T-cell (primary cell): ENCODE measurements around the gene DDX49. TPM values are rescaled to one million over a fixed set of nuclear protein-coding genes. Genes with fewer than 3 reads are reported as not detected.
A peak's percentile ranks its signal among the peaks of the same experiment; 100 is the strongest.

Source experiments
- ATAC-seq, 4 experiments: fragments of 200-7000 bp in 3 of 4; fragments of 150-1000 bp in 1 of 4; cut with Tn5 transposase; replicated peaks in 1 of 4; 1 replicate in 3 of 4; 2 replicates in 1 of 4; pipeline ENCODE4 v1.10.0; 2021; ENCODE audit warnings: moderate library complexity in 3 of 4, mild to moderate bottlenecking in 2 of 4, moderate number of reproducible peaks in 1 of 4
- CTCF ChIA-PET, 2 donors: fragments of 300-600 bp; sonication (Branson Sonifier 250); formaldehyde crosslinking; loops; one replicate each; lab custom pipeline; 2022; ENCODE audit warnings: antibody characterized with exemption in 2 of 2; lab: Charles Lee
- POLR2A ChIA-PET, 2 donors: fragments of 300-600 bp; sonication (Branson Sonifier 250); formaldehyde crosslinking; loops; one replicate each; lab custom pipeline; 2022; ENCODE audit warnings: antibody characterized with exemption in 2 of 2; lab: Charles Lee
- DNase-seq, 35 experiments: peaks; one replicate each; pipeline versions ENCODE4 v3.0.0 to v3.0.0-alpha.2; 2013 to 2023
- H3K27ac ChIP-seq: one replicate; pipeline ENCODE4 v1.5.1; 2013; ENCODE audit warnings: low read length
- H3K27me3 ChIP-seq, 2 experiments: replicated peaks in 1 of 2; 1 replicate in 1 of 2; 2 replicates in 1 of 2; pipeline versions ENCODE4 v1.6.1 to v1.7.0; 2013; ENCODE audit warnings: low read length in 1 of 2, mixed read lengths in 1 of 2; ENCODE audit not compliant: control insufficient read depth in 2 of 2, insufficient read depth in 2 of 2; ENCODE audit errors: extremely low read depth in 1 of 2
- H3K36me3 ChIP-seq, 2 donors: 1 replicate in 1 of 2; 2 replicates in 1 of 2; pipeline versions ENCODE4 v1.6.1 to v1.7.0; 2013; ENCODE audit warnings: low read length in 1 of 2; ENCODE audit not compliant: control insufficient read depth in 2 of 2, insufficient read depth in 1 of 2; ENCODE audit errors: extremely low read depth in 1 of 2
- H3K4me1 ChIP-seq, 2 experiments: 1 replicate in 1 of 2; 2 replicates in 1 of 2; pipeline versions ENCODE4 v1.6.1 to v1.7.0; 2013; ENCODE audit warnings: low read length in 2 of 2, mixed read lengths in 1 of 2; ENCODE audit not compliant: insufficient read depth in 2 of 2, control insufficient read depth in 1 of 2; ENCODE audit errors: extremely low read depth in 1 of 2
- H3K4me3 ChIP-seq, 2 donors: 1 replicate in 1 of 2; 2 replicates in 1 of 2; pipeline versions ENCODE4 v1.5.1 to v1.7.0; 2013; ENCODE audit warnings: mild to moderate bottlenecking in 2 of 2, low read length in 1 of 2, moderate library complexity in 1 of 2; ENCODE audit not compliant: control insufficient read depth in 1 of 2; ENCODE audit errors: extremely low read depth in 1 of 2
- H3K9me3 ChIP-seq: 2 replicates; pipeline ENCODE4 v1.7.0; 2013
- H3K27ac Mint-ChIP-seq, 2 donors: one replicate each; pipeline ENCODE4 v1.8.0; 2020 to 2021; ENCODE audit warnings: mild to moderate bottlenecking in 2 of 2, mixed read lengths in 2 of 2
- H3K27me3 Mint-ChIP-seq, 2 donors: one replicate each; pipeline ENCODE4 v1.8.0; 2021 to 2022; ENCODE audit warnings: mixed read lengths in 2 of 2
- H3K36me3 Mint-ChIP-seq: one replicate; pipeline ENCODE4 v1.8.0; 2021; ENCODE audit warnings: mixed read lengths
- H3K4me1 Mint-ChIP-seq, 3 donors: one replicate each; pipeline ENCODE4 v1.8.0; 2020 to 2022; ENCODE audit warnings: mixed read lengths in 3 of 3, mild to moderate bottlenecking in 1 of 3
- H3K4me3 Mint-ChIP-seq, 3 donors: one replicate each; pipeline ENCODE4 v1.8.0; 2020 to 2022; ENCODE audit warnings: mild to moderate bottlenecking in 3 of 3, mixed read lengths in 3 of 3, moderate library complexity in 3 of 3
- H3K9me3 Mint-ChIP-seq, 3 donors: one replicate each; pipeline ENCODE4 v1.8.0; 2020 to 2022; ENCODE audit warnings: mixed read lengths in 3 of 3
- WGBS: methylation state at CpG from one replicate; pipeline ENCODE4 v1.1.5; 2013; ENCODE audit warnings: missing lambda C conversion rate; ENCODE audit not compliant: insufficient coverage; 5-methylcytosine and 5-hydroxymethylcytosine counted together
- total RNA-seq, 35 experiments: library from RNA in 6 of 35; stranded (reverse) in 6 of 35; fragments of 120-200 nt in 1 of 35; gene quantifications; one replicate each; pipeline versions ENCODE4 v1.2.1 to v1.2.4 and lab custom pipeline; 2013 to 2026

The DDX49 gene
- total RNA-seq, 5 donors from 2014 or later (not counting 1 experiment from before 2014, with no cell fraction given) = 42.4 to 55.3 (median 48.1) TPM

- Histone ChIP-seq H3K9me3 (no peaks in the 10 kb centered on the region), H3K4me1 (no peaks in the 10 kb centered on the region), H3K4me3 (no peak overlapping the region), H3K27ac (no peak overlapping the region), H3K27me3 (no peaks in the 10 kb centered on the region), H3K36me3 (no peaks in the 10 kb centered on the region)
- DNase-seq (no peak), ATAC-seq (no peak)
- H3K36me3 Mint-ChIP-seq = no peaks in the 10 kb centered on the region
- ChIA-PET CTCF (no interaction called here), POLR2A (interaction anchor here in 1 of 2 donors (0.6 kb wide), 1 partner anchor 27 kb away, joined by 4 read pairs; no protein-coding TSS in a partner anchor)
- H3K4me3 Mint-ChIP-seq = no peak overlapping the region
- no peak overlapping the region for H3K27ac Mint-ChIP-seq
- H3K27me3 Mint-ChIP-seq = peaks cover 0 to 3% of the 10 kb centered on the region in 2 donors
- H3K4me1 Mint-ChIP-seq = peaks cover 2 to 4% (median 3%) of the 10 kb centered on the region in 3 donors
- 88% methylated on average over 7 of the region's 7 CpGs for WGBS
- H3K9me3 Mint-ChIP-seq = no peaks in the 10 kb centered on the region
Measured at GRCh38 chr19:18876865-18877264, 42.6 kb upstream of the DDX49 start.

DNA sequence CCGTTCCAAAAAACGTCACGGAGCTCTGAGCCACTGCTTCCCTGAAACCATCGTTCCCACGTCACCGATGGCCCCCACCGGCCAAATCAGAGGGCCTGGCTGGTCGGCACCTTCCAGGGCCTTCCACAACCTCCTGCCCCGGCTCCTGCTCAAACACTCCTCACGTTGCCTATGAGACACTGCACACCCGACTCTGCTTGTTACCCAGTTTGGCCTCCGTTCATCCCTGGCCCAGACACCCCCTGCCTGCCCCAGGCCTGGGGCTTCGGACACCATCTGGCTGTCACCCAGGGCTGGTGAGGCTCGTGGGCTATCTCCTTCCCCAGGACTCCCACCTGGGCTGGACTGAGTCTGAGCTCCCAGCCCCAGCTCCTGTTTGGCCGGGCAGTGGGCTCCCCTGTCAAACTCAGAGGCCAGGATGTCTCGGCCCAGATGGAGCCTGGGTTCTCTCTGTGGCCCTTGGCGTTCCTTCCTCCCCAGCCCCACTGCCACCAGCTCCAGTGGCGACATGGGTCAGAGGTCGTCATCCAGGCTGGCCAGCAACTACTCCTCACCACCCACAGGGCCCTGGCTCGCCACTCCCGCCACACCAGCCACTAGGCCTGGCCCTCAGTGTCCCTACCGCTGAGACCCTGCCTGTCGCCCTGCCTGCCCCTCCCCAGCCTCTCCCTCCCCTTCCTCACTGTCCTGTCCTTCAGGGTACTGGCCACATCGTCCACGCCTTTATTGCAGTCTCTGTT lies 41.3 kb upstream of the DDX49 start:
- H3K4me3 Mint-ChIP-seq = no peak overlapping the region

DNA sequence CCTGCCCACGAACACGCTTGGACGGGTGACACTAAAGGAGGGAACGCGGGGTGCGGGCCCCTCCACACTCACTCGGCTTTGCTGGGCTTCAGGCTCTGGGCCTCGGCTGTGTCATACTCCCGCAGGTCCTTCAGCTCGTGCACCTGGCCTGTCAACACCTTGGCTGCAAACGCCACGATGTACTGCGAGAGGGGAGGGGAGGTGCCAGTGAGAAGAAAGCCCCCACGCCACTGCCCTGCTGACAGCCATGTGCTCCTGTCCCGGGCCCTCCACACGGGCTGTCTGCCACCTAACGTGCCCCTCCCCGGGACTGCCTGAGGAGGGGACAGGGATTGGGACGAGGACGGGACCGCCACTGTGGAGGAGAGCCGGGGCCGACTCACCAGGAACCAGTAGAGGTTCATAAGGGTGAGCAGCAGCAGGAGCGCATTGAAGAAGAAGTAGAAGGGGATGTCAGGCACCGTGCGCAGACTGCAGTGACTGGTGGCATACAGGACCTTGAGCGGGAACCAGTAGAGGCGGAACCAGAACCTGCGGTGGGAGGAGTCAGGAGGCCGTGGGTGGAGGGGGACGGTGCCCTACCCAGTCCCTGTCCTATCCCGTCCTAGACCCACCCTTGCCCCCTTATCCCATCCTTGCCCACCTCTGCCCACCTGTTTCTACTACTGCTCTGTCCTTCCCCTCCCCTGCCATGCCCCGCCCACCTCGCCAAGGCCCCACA lies 40.5 kb upstream of the DDX49 start:
- Histone ChIP-seq H3K27me3 (no peaks in the 10 kb centered on the region), H3K36me3 (no peaks in the 10 kb centered on the region), H3K27ac (no peak overlapping the region), H3K4me1 (peaks cover 0 to 4% of the 10 kb centered on the region in 2 experiments), H3K4me3 (no peak overlapping the region), H3K9me3 (no peaks in the 10 kb centered on the region)
- ATAC-seq (no peak), DNase-seq (no peak)
- Mint-ChIP-seq H3K4me3 (no peak overlapping the region), H3K4me1 (no peaks in the 10 kb centered on the region), H3K9me3 (no peaks in the 10 kb centered on the region), H3K27ac (no peak overlapping the region), H3K27me3 (peaks cover 0 to 3% of the 10 kb centered on the region in 2 donors), H3K36me3 (no peaks in the 10 kb centered on the region)
- WGBS = 92% methylated on average over 27 of the region's 34 CpGs
- CTCF ChIA-PET = no interaction called here
- POLR2A ChIA-PET = no interaction called here

More for the DNA sequence above, 41.3 kb upstream of the DDX49 start:
- H3K27ac Mint-ChIP-seq = no peak overlapping the region
- Histone ChIP-seq H3K4me3 (no peak overlapping the region), H3K27me3 (no peaks in the 10 kb centered on the region), H3K9me3 (no peaks in the 10 kb centered on the region), H3K4me1 (peaks cover 0 to under 1% of the 10 kb centered on the region in 2 experiments), H3K27ac (no peak overlapping the region), H3K36me3 (no peaks in the 10 kb centered on the region)
- WGBS = 90% methylated on average over 21 of the region's 25 CpGs
- DNase-seq (no peak), ATAC-seq (no peak)
- H3K9me3 Mint-ChIP-seq = no peaks in the 10 kb centered on the region
- no peaks in the 10 kb centered on the region for H3K36me3 Mint-ChIP-seq
- H3K27me3 Mint-ChIP-seq = peaks cover 0 to 3% of the 10 kb centered on the region in 2 donors
- CTCF ChIA-PET = no interaction called here
- POLR2A ChIA-PET = no interaction called here
- no peaks in the 10 kb centered on the region for H3K4me1 Mint-ChIP-seq

- Mint-ChIP-seq H3K27me3 (no peaks in the 10 kb centered on the region), H3K36me3 (no peaks in the 10 kb centered on the region), H3K4me3 (no peak overlapping the region), H3K27ac (no peak overlapping the region), H3K4me1 (no peaks in the 10 kb centered on the region), H3K9me3 (no peaks in the 10 kb centered on the region)
- ChIA-PET POLR2A (no interaction called here), CTCF (no interaction called here)
- peak; percentile 38 to 69 (median 50) for ATAC-seq
- no peaks in the 10 kb centered on the region for H3K36me3 ChIP-seq
- no peaks in the 10 kb centered on the region for H3K9me3 ChIP-seq
- H3K27ac ChIP-seq = no peak overlapping the region
- peaks cover 0 to 4% of the 10 kb centered on the region in 2 experiments for H3K4me1 ChIP-seq
- H3K27me3 ChIP-seq = no peaks in the 10 kb centered on the region
- 66% methylated on average over 12 of the region's 13 CpGs for WGBS
- H3K4me3 ChIP-seq = no peak overlapping the region
- DNase-seq = peak in 13 of 35 experiments; percentile 8 to 47 (median 18)
Measured at GRCh38 chr19:18879579-18880373, 39.7 kb upstream of the DDX49 start.

DNA sequence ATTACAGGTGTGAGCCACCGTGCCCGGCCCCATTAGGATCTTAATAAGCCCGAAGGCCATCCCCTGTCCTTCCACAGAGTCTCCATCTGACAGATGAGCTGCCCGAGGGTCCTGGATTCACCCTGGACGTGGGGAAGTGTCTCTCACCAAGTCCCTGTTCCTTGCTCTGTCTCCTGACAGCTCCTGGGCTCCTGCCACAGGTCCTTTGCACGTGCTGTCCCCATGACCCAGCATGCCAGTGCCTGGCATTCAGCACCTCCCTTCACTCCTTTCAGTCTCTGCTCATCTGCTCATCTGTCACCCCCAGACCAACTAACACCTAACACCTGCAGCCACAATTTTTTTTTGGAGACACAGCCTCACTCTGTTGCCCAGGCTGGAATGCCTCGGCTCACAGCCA lies 38.0 kb upstream of the DDX49 start:
- Mint-ChIP-seq H3K9me3 (no peaks in the 10 kb centered on the region), H3K36me3 (no peaks in the 10 kb centered on the region), H3K4me1 (no peaks in the 10 kb centered on the region), H3K27ac (no peak overlapping the region), H3K4me3 (no peak overlapping the region), H3K27me3 (no peaks in the 10 kb centered on the region)
- DNase-seq = no peak
- Histone ChIP-seq H3K4me3 (no peak overlapping the region), H3K9me3 (no peaks in the 10 kb centered on the region), H3K27ac (no peak overlapping the region), H3K27me3 (peaks cover 0 to 4% of the 10 kb centered on the region in 2 experiments), H3K4me1 (peaks cover 0 to 4% of the 10 kb centered on the region in 2 experiments), H3K36me3 (no peaks in the 10 kb centered on the region)
- ChIA-PET CTCF (no interaction called here), POLR2A (no interaction called here)
- ATAC-seq = no peak
- WGBS = 87% methylated on average over 7 of the region's 7 CpGs
